GM18499 (cell line): ENCODE results near the gene RBM39.
"Not testable (repeated sequence)": the region's sequence is repeated elsewhere in the genome, so short reads cannot be mapped to it uniquely, and the experiment has no call there.

Experiments
- ATAC-seq: cut with Tn5 transposase; IDR thresholded peaks from one replicate; pipeline ENCODE4 v1.9.1; 2021; ENCODE audit warnings: moderate number of reproducible peaks; ENCODE audit not compliant: insufficient read depth, unreplicated experiment

The RBM39 gene

GRCh38 chr20:35710884-35711587 is 31.0 kb downstream of the RBM39 start:
- ATAC-seq, result no peak

GRCh38 chr20:35710039-35710438 is 32.0 kb downstream of the RBM39 start:
- ATAC-seq, result no peak

GRCh38 chr20:35709259-35709658 is 32.8 kb downstream of the RBM39 start:
- ATAC-seq, result no peak

- no peak for ATAC-seq
These were observed 33.6 kb downstream of the RBM39 start for GRCh38 chr20:35708502-35708901.

- not testable (repeated sequence) for ATAC-seq
These were observed 35.2 kb downstream of the RBM39 start for GRCh38 chr20:35706591-35707529.

- not testable (repeated sequence) for ATAC-seq
These were observed 36.2 kb downstream of the RBM39 start for GRCh38 chr20:35705894-35706293.

GRCh38 chr20:35704514-35705261 is 37.4 kb downstream of the RBM39 start:
- no peak for ATAC-seq

GRCh38 chr20:35702824-35703695 is 39.0 kb downstream of the RBM39 start:
- no peak for ATAC-seq

GRCh38 chr20:35702051-35702823 is 39.8 kb downstream of the RBM39 start:
- ATAC-seq, result no peak

- no peak for ATAC-seq
These were observed 41.4 kb downstream of the RBM39 start for GRCh38 chr20:35700625-35701148.

GRCh38 chr20:35699957-35700624 is 42.0 kb downstream of the RBM39 start:
- no peak for ATAC-seq

GRCh38 chr20:35699127-35699956 is 42.7 kb downstream of the RBM39 start, which contains the start of the genes NFS1 and ROMO1:
NFS1 (minus strand) TSS chr20:35699352; CDS start chr20:35699288, 64 bp downstream.
ROMO1 (plus strand) TSS chr20:35699405; CDS start chr20:35699633, 228 bp downstream.
- ATAC-seq, result no peak

- ATAC-seq, result no peak
These were observed 43.5 kb downstream of the RBM39 start for GRCh38 chr20:35698298-35699126.

GRCh38 chr20:35697696-35698297 is 44.3 kb downstream of the RBM39 start:
- no peak for ATAC-seq

GRCh38 chr20:35695978-35696377 is 46.1 kb downstream of the RBM39 start:
- ATAC-seq, result no peak

GRCh38 chr20:35695245-35695749 is 46.8 kb downstream of the RBM39 start:
- ATAC-seq, result no peak
